ENCODE measurements around the gene RNF214.

RNF214 gene

GRCh38 chr11:117289795-117290194, 57.3 kb downstream of the RNF214 start:
- no peak for DNase-seq

- DNase-seq, result no peak
Measured at GRCh38 chr11:117290809-117291396, 58.4 kb downstream of the RNF214 start, which contains the start of gene BACE1-AS. Gene BACE1-AS, plus strand, starts transcription at chr11:117291346.

GRCh38 chr11:117292616-117293015, 60.1 kb downstream of the RNF214 start:
- DNase-seq, result no peak

GRCh38 chr11:117295438-117296137, 63.1 kb downstream of the RNF214 start:
- DNase-seq, result no peak

GRCh38 chr11:117296881-117297280, 64.4 kb downstream of the RNF214 start:
- DNase-seq, result no peak

- no peak for DNase-seq
Measured at GRCh38 chr11:117298195-117298594, 65.7 kb downstream of the RNF214 start.

- no peak for DNase-seq
Measured at GRCh38 chr11:117299351-117300282, 67.1 kb downstream of the RNF214 start.

GRCh38 chr11:117300283-117300663, 67.8 kb downstream of the RNF214 start:
- no peak for DNase-seq

GRCh38 chr11:117300773-117301172, 68.3 kb downstream of the RNF214 start:
- no peak for DNase-seq

GRCh38 chr11:117302228-117302627, 69.8 kb downstream of the RNF214 start:
- no peak for DNase-seq

GRCh38 chr11:117303101-117303500, 70.6 kb downstream of the RNF214 start:
- no peak for DNase-seq

GRCh38 chr11:117303646-117304315, 71.3 kb downstream of the RNF214 start:
- DNase-seq, result no peak

- DNase-seq, result no peak
Measured at GRCh38 chr11:117305145-117305544, 72.7 kb downstream of the RNF214 start.

GRCh38 chr11:117309310-117309709, 76.8 kb downstream of the RNF214 start:
- DNase-seq, result no peak

- no peak for DNase-seq
Measured at GRCh38 chr11:117313091-117313490, 80.6 kb downstream of the RNF214 start.

- no peak for DNase-seq
Measured at GRCh38 chr11:117313828-117314768, 81.6 kb downstream of the RNF214 start.

- DNase-seq, result no peak
Measured at GRCh38 chr11:117314840-117315239, 82.4 kb downstream of the RNF214 start.

GRCh38 chr11:117315285-117316196, 83.1 kb downstream of the RNF214 start:
- DNase-seq, result peak; percentile 39

- no peak for DNase-seq
Measured at GRCh38 chr11:117316197-117316961, 83.9 kb downstream of the RNF214 start, which contains the start of gene BACE1. Gene BACE1, minus strand, starts transcription at chr11:117316256. Its CDS starts 461 bp downstream, at chr11:117315795.

GRCh38 chr11:117318738-117319137, 86.3 kb downstream of the RNF214 start:
- DNase-seq, result no peak

Measured in activated T-cell treated with anti-CD3 and anti-CD28 coated beads, Interleukin-2, amount 50 U/mL, for 1 hour (primary cell).